Stimulated activated naive CD4-positive, alpha-beta T cell (primary cell): ENCODE measurements around the gene EDARADD.
A peak's percentile ranks its signal among the peaks of the same experiment; 100 is the strongest.
"Not testable (repeated sequence)": the region's sequence is repeated elsewhere in the genome, so short reads cannot be mapped to it uniquely, and the experiment has no call there.

Source experiments
- DNase-seq, 6 experiments: peaks; one replicate each; lab custom pipeline; 2025; lab: John Stamatoyannopoulos, UW

Gene EDARADD

DNA sequence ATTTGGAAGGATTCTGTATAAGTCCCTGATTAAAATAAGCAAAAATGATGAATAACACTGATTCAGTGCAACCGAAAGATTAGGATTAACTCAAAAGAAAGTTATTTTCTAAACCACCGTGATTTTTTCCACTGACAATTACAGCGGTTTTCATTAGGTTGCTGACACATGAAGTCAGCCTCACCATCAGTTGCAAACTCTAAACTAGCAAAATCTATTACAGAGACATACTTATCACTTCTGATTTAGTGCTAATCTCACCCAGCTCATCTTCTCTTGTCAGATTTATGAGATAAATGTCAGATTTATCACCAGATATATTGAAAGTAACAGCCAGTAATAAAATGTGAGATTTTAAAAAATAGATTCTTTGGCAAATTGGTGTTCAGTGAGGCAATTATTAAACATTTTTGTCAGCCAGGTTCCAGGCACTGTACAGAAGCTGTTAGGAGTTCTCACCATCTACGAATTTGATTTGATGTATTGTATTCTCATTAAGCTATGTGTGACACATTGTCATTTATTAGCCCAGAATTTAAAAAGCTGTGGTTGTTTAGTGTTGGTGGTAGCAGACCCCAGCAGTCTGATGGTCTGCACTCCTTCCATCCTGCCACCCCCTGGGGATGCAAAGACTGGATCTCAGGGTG is 92.4 kb downstream of the EDARADD start:
- DNase-seq: no peak

DNA sequence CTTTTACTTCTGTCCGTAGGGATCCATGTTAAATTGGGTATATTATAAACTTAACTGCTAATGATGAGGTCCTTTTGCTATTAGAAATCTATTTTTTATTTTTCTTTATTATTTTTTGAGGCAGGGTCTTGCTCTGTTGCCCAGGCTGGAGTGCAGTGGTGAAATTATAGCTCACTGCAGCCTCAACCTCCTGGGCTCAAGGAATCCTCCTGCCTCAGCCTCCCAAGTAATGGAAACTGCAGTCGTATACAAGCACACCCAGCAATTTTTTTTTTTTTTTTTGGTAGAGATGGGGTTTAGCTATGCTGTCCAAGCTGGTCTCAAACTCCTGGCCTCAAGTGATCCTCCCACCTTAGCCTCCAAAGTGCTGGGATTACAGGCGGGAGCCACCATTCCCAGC is 95.1 kb downstream of the EDARADD start:
- DNase-seq: not testable (repeated sequence)

DNA sequence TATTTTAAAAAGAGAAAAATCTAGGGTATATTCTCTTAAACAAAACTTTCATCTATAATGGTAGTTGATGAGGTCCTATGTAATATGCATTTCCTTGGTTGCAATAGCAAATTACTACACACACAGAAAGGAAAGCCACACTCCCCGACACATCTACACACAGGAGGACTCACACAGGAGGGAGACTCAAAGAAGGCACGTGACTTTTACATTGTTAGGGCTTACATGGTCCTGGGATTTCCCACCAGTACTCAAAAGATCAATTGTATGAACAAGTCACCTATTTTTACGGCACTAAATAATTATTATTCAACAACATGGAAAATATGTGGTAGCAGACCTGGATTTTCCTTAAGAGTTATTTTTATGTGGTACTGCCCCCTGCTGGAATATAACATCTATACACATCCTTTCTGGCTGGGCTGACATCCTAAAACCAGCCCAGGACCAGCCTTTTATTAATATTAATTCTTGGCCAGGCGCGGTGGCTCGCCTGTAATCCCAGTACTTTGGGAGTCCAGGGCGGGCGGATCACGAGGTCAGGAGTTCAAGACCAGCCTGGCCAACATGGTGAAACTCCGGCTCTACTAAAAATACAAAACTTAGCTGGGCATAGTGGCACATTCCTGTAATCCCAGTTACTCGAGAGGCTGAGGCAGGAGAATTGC is 95.8 kb downstream of the EDARADD start:
- DNase-seq: peak in 2 of 6 experiments; percentile 2 to 46

DNA sequence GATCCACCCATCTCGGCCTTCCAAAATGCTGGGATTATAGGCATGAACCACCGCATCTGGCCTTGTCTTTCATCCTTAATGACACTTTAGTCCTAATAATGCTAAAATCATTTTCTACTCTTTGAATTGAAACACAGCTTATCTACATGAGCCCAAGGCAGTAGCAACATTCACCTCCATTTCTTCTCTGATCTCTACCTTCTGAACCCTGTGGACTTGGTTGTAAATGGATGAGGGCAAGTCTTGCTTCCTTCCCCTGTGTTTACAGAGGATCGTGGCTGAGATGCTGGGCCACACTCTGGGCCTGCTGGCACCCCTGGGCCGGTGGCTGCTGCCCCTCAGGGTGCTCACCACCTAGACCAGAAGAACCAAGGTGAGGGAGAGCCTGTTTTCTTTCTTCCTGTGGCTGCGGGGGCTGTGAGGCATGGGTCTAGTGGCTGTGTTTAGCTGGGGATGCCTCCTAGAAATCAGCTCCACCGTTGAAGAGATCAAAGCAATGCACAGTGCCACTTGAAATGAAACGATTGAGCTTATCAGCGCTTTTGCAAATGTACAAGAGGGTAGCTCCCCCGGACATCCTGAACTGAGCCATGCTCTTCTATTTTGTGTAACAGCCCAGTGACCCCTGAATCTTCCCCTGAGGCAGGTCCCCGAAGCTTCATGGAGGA is 97.5 kb downstream of the EDARADD start:
- no peak for DNase-seq

DNA sequence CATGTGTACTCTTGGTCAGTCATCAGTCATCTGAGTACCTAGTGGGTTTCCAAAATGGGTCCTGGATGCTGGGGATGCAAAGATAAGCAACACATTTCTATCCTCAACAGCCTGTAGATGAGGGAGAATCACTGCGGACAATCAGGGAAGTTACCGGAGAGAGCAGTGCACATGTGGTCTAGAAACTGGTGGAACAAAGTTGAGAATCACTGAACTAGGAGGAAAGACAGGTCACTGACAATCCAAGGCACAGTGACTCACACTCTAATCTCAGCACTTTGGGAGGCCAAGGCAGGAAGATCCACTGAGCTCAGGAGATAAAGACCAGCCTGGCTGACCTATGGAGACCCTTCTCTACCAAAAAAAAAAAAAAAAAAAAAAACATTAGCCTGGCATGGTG is 98.3 kb downstream of the EDARADD start:
- DNase-seq: no peak

DNA sequence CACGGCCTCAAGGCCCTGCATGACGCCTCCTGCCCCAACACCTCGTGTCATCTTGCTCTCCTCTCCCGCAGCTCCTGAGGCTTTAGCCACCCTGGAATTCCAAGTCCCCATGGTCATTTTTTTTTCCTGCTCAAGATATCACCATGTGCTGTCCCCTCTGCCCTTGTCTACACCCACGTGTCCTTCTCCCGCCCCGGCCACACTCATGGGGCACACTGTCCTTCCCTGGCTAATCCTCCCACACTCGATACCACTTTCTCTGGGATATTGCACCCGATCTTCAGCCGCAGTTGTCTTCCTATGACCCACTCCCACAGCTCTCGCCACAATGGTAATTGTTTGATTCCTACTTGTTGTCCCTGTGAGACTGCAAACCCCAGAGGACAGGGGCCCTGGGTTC is 100.0 kb downstream of the EDARADD start:
- no peak for DNase-seq

DNA sequence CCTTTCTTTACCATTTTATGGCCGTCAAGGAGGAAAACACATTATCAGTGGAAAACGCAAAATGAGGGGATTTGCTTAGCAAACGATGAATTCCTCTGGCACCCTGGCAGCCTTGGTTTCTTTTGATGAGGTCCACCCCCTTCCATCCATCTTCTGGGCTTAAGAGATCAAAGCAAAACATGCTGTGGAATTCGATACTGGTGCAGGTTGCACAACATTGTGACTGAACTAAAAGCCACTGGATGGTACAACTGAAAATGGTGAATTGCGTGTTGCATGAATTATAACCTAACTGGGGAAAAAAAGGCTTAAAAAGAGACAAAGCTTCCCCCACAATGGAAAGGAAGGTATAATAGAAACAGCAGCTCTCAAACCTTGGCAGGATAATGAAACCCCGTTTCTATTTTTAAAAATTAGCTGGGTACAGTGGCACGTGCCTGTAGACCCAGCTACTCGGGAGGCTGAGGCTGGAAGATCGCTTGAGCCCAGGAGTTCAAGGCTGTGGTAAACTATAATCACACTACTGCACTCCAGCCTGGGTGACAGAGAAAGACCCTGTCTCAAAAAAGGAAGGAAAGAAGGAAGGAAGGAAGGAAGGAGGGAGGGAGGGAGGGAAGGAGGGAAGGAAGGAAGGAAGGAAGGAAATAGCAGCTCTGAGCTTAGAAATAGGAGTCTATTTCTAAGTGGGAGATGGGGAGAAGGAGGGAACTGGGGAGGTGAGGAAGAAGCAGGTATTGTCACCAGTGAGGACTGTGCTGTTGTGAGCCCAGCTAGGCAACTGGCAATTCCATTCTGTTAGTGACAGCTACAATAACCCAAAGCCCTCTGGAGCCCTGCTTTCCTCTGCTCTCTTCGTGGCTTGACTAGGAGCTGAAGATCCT is 100.7 kb downstream of the EDARADD start:
- no peak for DNase-seq

DNA sequence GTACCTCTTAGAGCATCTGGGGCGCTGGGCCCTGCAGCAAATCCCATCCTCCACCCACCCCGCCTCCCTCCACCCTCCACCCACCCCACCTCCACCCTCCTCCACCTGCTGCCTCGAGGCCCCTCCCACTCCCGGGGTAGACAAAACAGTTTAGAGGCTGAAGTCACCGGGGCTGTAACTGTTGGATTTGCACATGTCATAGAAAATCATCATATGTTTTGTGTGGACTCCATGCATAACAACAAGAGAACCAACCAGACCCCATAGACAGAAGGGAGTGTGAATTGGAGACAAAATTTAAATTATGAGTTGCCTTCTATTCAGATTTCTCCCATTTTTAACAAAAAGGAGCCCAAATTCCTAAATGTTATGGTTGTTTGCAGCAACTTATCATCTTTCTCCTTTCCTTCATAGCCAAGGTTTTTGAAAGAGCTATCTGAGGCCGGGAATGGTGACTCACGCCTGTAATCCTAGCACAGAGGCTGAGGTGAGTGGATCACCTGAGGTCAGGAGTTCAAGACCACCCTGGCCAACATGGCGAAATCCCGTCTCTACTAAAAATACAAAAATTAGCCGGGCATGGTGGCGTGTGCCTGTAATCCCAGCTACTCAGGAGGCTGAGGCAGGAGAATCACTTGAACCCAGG is 101.5 kb downstream of the EDARADD start:
- no peak for DNase-seq

DNA sequence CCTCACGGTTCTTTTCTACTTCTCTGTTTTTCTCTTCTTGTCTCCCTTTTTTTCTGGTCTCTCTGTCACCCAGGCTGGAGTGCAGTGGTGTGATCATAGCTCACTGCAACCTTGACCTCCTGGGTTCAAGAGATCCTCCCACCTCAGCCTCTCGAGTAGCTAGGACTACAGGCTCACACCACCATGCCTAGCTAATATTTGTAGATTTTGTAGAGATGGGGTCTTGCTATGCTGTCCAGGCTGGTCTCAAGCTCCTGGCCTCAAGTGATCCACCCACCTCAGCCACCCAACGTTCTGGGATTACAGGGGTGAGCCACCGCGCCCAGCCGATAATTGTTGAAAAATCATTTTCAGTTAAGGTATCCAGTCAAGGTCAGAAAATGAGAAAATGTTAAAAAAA is 103.8 kb downstream of the EDARADD start:
- DNase-seq: no peak

DNA sequence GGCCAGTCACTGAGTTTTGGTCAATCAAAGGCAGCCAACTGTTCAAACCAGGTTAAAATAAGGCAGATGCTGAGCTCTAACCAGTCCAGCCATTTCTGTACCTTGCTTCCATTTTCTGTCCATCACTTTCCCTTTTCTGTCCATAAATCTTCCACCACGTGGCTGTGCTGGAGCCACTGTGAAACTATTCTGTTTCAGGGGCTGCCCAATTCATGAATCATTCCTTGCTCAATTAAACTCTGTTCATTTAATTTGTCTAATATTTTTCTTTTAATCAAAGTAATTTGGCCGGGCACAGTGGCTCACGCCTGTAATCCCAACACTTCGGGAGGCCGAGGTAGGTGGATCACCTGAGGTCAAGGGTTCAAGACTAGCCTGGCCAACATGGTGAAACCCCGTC is 107.0 kb downstream of the EDARADD start:
- DNase-seq: no peak

DNA sequence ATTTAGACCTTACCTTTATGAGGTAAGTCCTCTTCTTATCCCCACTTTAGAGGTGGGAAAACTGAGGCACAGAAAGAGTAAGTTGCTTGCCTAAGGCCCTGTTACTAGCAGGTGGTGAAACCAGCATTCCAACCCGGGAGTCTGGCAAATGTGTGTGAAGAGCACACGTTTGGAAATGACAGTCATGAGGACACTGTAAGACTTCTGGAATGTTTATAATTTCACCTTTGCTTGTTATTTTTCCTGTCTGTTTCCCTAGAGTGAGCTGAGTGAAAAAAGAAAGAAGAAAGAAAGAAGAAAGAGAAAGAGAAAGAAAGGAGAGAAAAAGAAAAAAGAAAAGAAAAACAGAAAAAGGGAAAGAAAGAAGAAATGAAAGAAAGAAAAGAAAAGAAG is 108.5 kb downstream of the EDARADD start:
- no peak for DNase-seq

DNA sequence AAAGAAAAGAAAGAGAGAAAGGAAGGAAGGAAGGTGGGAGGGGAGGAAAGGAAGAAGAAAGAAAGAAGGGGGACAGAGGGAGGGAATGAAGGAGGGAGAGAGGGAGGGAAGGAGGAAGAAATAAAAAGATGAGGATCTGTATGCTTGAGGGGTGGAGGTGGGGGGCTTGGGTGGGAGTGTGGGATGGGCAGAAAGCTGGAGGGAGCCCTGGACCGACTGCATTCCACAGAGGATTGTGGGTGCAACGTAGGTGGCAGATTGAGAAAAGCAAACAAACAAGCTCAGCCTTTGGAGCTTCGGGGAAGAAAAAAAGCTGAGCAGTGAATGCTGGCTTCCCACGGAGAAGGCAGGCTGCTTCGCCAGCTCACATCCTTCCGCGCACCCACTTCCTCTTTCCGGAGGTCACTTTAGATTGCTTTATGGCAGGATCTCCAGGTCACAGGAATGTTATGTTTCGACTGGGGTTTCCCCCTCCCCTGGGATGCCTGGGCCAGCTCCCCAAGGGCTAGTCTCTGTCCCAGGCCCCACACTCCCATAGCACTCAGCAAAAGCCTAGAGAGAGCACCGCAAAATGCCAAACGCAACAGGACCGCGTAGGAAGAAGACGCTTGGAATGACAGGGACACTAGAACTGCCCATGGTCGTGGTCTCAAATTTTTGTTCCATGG is 109.0 kb downstream of the EDARADD start:
- DNase-seq: peak in 1 of 6 experiments; percentile 5

DNA sequence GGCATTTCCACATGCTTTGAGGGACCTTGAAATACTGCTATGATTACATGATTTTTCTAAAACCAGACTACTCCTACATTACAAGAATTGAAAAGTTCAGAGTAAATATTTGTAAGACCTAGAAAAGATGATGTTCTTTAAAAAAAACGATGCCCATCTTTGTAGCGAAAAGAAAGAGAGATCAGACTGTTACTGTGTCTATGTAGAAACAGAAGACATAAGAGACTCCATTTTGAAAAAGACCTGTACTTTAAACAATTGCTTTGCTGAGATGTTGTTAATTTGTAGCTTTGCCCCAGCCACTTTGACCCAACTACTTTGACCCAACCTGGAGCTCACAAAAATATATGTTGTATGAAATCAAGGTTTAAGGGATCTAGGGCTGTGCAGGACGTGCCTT is 110.3 kb downstream of the EDARADD start:
- not testable (repeated sequence) for DNase-seq

DNA sequence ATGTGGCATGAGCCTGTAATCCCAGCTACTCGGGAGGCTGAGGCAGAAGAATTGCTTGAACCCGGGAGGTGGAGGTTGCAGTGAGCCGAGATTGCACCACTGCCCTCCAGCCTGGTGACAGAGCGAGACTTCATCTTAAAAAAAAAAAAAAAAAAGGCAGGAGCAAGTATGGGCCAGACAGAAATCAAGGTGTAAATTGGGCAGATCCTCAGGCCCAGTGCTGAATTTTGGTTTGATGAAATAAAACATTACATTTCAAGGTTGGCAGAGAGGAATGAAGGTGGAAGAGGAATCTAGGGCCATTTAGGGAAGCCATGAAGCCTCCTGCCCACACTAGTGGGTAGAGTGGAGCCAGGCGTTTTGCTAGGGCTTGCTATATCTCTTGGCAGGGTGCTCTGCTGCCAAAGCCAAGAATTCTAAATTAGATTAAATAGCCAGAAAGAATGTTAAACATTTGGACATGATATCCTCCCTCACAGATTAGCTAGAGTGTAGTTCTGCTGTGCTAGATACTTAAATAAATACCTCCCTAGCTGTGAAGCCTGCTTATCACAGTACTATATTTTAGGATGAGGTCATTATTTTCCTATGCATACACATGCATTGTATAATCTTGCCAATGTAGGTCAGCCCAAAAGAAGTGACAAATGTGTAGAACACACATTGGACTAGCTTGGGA is 113.1 kb downstream of the EDARADD start:
- no peak for DNase-seq

DNA sequence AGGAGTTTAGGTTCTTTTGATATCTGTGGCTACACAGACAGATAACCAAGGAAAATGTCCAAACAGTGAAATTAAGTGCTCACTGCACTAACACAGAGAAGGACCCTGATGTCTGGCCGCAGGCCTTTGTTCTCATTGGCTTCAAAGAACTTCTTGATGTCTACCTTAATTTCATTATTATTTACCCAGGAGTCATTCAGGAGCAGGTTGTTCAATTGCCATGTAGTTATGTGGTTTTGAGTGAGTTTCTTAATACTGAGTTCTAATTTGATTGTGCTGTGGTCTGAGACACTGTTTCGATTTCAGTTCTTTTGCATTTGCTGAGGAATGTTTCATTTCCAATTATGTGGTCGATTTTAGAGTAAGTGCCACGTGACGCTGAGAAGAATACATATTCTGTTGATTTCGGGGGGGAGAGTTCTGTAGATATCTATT is 114.5 kb downstream of the EDARADD start:
- DNase-seq: no peak

DNA sequence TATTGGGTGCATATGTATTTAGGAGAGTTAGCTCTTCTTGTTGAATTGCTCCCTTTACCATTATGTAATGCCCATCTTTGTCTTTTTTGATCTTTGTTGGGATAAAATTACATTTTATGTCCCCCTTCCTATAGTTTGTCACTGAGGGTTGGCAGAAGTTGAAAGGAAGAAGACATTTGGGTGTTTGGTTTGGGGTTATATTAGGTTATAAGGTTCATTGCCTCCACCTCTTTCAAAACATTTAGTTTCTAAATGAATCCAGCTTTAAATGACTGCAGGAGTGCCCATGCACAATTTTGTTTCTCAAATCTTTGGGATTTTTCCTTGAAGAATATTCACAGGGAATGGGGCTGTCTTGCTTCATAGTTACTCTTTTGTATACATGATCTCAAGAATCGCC is 115.1 kb downstream of the EDARADD start:
- no peak for DNase-seq

DNA sequence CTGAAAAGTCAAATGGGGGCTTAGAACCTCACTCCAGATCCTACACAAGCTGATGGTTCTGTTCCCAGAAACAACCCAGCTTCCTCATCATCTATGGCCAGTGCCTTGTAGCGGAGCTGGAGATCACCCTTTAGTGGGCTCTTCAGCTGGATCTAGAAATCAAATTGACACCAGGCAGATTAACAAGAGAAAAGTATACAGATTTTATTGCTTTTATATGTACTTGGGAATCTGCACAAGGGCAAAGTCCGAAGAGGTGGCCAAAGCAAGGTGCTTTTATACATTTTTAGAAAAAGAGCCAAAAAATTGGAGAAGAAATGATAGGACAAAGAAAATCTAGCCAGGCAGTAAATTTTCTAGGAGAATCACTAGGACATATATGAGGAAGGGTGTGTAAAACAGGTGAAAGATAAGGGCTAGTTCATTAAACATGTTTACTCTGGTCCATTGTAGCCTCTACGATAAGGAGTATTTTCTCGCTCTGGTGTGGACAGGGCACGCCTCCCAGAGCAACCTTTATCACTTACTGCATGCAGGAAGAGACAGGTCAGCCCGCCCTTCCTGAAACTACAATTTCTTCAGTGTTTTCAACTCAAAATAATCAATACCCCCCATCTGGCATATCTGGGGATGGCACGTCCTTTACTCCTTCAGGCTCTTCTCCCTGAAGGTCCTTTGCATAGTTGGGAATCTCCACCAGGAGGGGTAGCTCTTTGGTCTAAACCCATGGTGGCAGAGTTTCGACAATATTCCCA is 115.7 kb downstream of the EDARADD start:
- DNase-seq: no peak

DNA sequence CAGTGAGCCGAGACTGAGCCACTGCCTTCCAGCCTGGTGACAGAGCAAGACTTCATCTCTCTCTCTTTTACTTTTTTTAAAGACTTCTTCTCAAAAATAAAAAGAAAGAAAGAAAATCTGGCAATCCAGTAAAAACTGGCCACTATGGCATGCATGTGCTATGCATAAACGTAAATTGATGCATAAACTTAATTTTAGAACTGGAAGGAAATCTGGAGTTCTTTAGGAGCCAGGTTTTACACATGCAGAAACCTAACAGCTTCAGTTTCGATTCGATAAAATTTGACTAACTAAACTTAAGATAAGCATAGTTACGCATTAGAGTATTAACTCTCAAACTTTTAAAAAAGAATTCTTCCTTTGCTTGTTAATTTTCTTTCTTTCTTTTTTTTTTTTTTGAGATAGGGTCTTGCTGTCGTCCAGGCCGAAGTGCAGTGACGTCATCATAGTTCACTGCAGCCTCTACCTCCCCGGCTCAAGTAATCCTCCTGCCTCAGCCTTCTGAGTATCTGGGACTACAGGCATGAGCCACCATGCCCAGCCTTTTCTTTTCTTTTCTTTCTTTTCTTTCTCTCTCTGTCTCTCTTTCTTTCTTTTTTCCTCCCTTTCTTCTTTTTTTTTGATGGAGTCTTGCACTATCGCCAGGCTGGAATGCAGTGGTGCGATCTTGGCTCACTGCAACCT is 117.8 kb downstream of the EDARADD start:
- DNase-seq: no peak

DNA sequence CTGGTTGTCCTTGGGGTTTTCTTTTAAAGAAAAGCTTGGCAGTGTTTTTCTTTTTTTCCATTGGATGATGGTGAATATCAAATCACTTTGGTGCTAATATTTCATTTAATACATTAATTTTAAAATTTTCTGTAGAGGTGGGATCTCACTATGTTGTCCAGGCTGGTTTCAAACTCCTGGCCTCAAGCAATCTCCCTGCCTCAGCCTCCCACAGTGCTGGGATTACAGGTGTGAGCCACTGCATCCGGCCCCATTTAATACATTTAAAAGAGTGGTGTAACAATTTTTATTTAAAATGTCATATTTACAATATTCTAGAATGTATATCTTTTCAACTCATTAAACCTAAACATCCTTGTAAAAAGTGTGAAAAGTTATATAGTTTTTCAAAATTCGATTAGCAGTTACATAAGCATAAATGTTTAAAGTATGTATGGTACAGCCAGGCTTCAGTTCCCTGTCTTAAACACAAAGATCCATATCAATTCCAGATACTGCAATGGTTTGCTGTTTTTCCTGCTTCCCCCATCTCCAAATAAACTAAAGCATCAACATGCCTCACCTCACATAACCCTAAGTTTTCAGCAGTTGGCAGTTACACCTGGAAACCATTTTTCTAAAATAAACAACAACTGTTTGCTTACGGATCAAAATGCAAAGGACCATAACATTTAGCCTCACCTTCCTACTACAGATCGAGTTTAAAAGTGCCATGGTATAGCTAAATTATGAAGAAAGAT is 120.8 kb downstream of the EDARADD start:
- no peak for DNase-seq
